Measurements from ENCODE around the gene KIAA0930. TPM values are rescaled to one million over a fixed set of nuclear protein-coding genes. Genes with fewer than 3 reads are reported as not detected.

KIAA0930 gene
- polyA plus RNA-seq, 6 donors from 2014 or later: 2.8 to 5.7 (median 5.0) TPM

DNA sequence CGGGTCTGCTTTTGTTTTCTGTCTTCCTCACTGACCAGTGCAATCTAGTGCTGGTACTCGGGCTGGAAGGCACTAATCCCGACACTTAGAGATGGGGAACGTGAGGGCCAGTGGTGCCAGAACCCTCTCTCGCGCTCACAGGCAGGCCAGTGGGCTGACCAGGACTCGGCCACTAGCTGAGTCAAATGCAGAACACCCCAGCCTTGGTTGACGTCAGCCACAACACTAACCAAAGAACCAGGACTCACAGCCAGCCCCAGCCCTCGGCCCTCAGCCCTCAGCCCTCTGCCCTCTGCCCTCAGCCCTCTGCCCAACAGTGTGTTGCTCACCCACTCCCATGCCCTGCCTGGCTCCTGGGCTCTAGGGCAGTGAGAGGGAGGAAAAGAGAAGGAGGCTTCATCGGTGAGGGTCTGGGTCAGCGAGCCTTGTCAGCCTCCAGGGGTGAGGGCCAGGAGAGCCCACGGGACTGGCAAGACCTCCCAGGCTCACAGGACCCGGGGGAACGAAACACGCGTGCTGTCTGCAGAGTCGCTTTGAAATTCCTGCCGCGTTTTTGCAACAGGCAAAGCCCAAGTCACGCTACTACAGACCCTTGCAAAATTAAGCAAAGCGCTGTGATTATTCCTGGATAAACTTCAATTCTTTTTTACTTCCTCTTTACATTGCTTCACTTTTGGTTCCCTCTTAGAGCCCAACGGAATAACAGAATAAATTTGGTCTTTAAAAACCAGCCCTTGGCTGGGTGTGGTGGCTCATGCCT, 27.5 kb downstream of the KIAA0930 start:
- Mint-ChIP-seq H3K9me3 (no peaks in the 10 kb centered on the region), H3K4me1 (peaks cover 21 to 34% (median 26%) of the 10 kb centered on the region in 3 donors), H3K36me3 (no peaks in the 10 kb centered on the region), H3K27ac (peak overlapping the region in 3 of 6 donors; percentile 11 to 68 (median 47)), H3K4me3 (peak overlapping the region in 5 of 8 donors; percentile 10 to 82 (median 38)), H3K27me3 (no peaks in the 10 kb centered on the region)
- DNase-seq (no peak), ATAC-seq (ENCODE audit: low read depth in 2 of 2) (peak; percentile 42 to 57)

DNA sequence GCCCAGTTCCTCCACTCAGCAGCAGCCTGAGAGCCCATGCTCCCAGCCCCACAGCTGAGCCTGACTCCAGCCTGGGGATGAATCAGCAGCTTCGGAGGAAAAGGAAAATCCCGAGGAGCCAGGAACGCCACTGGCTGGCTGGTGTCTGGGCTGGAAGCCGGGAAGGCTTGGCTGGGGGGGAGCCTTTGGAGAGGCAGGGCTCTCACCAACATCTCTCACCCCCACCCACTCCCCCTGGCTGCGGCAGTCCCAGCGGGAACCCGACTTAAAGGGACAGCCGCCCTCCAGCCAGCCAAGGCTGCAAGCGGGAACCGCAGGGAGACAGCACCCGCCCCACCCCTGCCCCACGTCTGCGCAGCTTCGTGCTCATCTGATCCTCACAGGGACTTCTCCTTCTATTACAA, 28.4 kb downstream of the KIAA0930 start:
- H3K27me3 Mint-ChIP-seq: no peaks in the 10 kb centered on the region
- peaks cover 21 to 34% (median 26%) of the 10 kb centered on the region in 3 donors for H3K4me1 Mint-ChIP-seq
- ATAC-seq (ENCODE audit: low read depth in 2 of 2) (no peak), DNase-seq (no peak)
- H3K27ac Mint-ChIP-seq: no peak overlapping the region
- peak overlapping the region in 1 of 8 donors; percentile 47 for H3K4me3 Mint-ChIP-seq
- no peaks in the 10 kb centered on the region for H3K36me3 Mint-ChIP-seq
- H3K9me3 Mint-ChIP-seq: no peaks in the 10 kb centered on the region

DNA sequence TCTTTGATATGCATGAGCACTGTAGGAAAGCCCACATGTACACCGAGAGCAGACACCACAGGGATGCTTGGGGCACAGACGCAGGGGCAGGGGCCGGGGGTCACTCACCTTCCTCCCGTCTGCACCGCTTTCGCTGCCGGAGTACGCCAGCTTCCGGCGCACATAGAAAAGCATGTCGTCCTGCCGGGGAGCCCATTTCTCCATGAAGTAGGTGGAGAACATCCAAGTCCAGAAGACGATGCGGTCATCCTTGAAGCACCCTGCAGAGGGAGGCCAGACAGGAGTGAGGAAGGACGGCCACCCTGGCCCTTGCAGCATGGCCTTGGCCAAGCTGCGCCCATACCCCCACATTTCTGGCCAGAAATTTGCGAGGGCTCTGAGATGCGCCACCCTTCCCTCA, 28.8 kb downstream of the KIAA0930 start:
- Mint-ChIP-seq H3K27ac (no peak overlapping the region), H3K4me1 (peaks cover 21 to 34% (median 26%) of the 10 kb centered on the region in 3 donors), H3K9me3 (no peaks in the 10 kb centered on the region), H3K4me3 (peak overlapping the region in 1 of 8 donors; percentile 21), H3K36me3 (no peaks in the 10 kb centered on the region), H3K27me3 (no peaks in the 10 kb centered on the region)
- ATAC-seq (ENCODE audit: low read depth in 2 of 2): no peak
- DNase-seq: no peak

DNA sequence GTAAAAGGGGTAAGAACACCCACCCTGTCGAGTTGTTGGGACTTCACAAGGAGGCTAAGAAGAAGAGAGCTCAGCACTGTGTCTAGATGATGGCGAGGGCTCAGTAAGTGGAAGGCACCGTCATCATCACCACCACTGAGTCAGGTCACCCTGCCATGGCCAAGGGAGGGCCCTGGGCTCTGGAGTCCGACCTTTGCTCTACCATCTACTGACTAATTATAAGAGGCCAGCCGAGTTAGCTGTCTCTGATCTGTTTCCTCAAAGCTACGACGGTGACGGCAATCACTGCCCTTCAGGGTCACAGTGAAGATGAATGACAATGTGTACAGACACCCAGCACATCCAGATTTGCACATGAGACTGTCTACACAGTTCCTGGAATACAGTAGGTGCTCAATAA, 29.3 kb downstream of the KIAA0930 start:
- Mint-ChIP-seq H3K27ac (no peak overlapping the region), H3K4me1 (peaks cover 22 to 31% (median 26%) of the 10 kb centered on the region in 3 donors), H3K36me3 (peaks cover 0 to under 1% of the 10 kb centered on the region in 2 donors), H3K9me3 (no peaks in the 10 kb centered on the region), H3K27me3 (no peaks in the 10 kb centered on the region), H3K4me3 (peak overlapping the region in 1 of 8 donors; percentile 21)
- ATAC-seq (ENCODE audit: low read depth in 2 of 2): no peak
- DNase-seq: no peak

DNA sequence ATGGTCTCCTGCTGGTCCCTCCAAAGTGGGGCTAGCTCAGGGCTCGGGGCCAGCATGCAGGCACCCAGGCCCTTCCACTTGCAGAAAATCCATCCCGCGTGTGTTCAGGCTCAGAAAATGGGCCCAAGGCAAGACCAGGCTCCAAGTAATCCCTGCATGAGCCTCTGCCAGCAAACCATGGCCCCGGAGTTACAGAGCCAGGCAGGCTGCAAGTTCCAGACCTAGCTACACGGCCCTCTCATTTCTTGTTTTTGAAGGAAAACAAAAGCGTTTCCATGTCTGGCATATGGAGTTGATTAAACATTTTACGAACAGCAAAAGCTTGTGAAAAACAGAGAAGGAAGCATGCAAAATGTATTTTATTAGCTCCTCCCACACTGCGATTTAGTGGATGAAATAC, 29.7 kb downstream of the KIAA0930 start:
- H3K27me3 Mint-ChIP-seq: no peaks in the 10 kb centered on the region
- DNase-seq (no peak), ATAC-seq (ENCODE audit: low read depth in 2 of 2) (no peak)
- peaks cover 0 to 4% of the 10 kb centered on the region in 2 donors for H3K36me3 Mint-ChIP-seq
- H3K4me3 Mint-ChIP-seq: no peak overlapping the region
- H3K27ac Mint-ChIP-seq: no peak overlapping the region
- H3K4me1 Mint-ChIP-seq: peaks cover 25 to 29% (median 26%) of the 10 kb centered on the region in 3 donors
- no peaks in the 10 kb centered on the region for H3K9me3 Mint-ChIP-seq

DNA sequence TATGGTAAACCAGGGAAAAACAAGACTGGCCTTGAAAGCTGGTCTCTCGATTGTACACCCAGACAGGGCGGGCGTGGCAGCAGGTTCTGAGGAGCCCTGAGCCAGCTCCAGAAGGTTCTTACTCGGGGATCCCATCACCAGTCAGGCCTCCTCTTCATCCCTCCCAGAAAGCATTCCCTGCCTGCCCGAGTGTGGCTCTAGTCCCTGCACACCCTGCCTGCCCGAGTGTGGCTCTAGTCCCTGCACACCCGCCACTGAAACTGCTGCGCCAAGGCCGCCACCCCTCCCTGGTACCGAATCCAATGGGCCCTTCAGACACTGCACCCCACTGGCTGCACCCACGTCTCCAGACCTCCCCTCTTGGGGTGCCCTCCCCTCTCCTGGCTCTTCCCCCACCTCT, 30.1 kb downstream of the KIAA0930 start:
- ATAC-seq (ENCODE audit: low read depth in 2 of 2): no peak
- Mint-ChIP-seq H3K27ac (no peak overlapping the region), H3K36me3 (peaks cover 0 to 8% of the 10 kb centered on the region in 2 donors), H3K4me3 (no peak overlapping the region), H3K9me3 (no peaks in the 10 kb centered on the region), H3K27me3 (no peaks in the 10 kb centered on the region), H3K4me1 (peaks cover 24 to 29% (median 25%) of the 10 kb centered on the region in 3 donors)
- no peak for DNase-seq

DNA sequence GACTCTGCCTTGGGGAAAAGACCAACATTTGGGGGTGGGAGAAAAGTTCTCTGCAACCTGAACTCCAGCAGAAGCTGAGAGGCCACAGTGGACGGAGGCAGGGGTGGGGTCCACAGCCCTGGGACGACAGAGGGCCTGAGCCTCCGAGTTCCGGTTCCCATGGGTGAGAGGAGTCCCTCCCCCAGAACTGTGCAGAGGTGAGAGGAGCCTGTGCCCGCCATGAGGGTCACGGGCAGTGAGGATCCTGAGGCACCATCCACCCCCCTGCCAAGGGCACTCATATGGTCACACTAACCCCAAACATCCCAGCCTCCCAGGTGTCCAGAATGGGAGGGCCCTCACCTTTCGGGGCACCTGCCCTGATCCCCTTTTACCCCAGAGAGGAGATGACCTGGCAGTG, 30.5 kb downstream of the KIAA0930 start:
- Mint-ChIP-seq H3K27ac (no peak overlapping the region), H3K27me3 (no peaks in the 10 kb centered on the region), H3K9me3 (no peaks in the 10 kb centered on the region)

DNA sequence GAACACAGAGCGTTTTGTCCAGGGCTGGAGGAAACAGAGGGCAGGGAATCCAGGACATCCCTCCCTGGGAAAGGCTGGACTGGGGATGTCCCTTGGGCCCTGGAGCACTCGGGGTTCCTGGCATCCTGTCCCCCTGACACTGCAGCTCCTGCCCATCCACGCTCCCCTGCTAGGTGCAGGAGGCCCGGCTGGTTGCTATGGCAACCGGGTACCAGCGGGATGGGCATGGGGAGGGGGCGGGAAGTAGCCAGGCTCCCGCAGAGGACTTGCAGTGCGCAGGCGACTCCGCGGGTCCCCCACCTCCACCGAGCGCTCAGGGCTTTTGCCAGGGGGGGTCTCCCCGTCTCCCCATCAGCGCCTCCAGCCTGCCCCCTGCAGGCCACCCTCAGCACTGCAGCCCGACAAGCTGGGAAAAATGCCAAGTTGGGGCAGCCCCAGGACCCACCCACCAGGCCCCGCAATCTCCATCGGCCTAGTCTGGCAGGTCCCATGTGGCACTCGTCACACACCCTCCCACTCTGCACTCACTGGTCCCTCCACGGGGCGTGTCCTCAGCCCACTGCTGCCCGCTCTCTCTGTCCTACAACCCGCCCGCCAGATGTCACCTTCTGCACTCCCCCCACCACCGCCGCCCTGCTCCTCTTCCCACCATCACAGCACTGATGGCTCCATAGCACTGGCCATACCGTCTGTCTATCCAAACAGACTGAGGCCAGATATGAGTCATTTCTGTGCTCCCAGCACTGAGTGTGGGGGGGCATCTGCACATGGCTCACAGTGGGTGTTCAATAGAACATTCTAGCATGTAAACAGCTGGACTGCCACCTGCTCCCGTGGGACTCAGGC, 31.5 kb downstream of the KIAA0930 start:
- Mint-ChIP-seq H3K4me3 (no peak overlapping the region), H3K9me3 (no peaks in the 10 kb centered on the region), H3K27ac (peak overlapping the region in 2 of 6 donors; percentile 67 to 72), H3K4me1 (peaks cover 16 to 26% (median 18%) of the 10 kb centered on the region in 3 donors), H3K36me3 (peaks cover 0 to 8% of the 10 kb centered on the region in 2 donors), H3K27me3 (no peaks in the 10 kb centered on the region)
- DNase-seq (no peak), ATAC-seq (ENCODE audit: low read depth in 2 of 2) (no peak)

More for the DNA sequence above, 30.5 kb downstream of the KIAA0930 start:
- H3K4me3 Mint-ChIP-seq: no peak overlapping the region
- peaks cover 0 to 8% of the 10 kb centered on the region in 2 donors for H3K36me3 Mint-ChIP-seq
- no peak for DNase-seq
- ATAC-seq (ENCODE audit: low read depth in 2 of 2): no peak
- H3K4me1 Mint-ChIP-seq: peaks cover 20 to 29% (median 21%) of the 10 kb centered on the region in 3 donors

DNA sequence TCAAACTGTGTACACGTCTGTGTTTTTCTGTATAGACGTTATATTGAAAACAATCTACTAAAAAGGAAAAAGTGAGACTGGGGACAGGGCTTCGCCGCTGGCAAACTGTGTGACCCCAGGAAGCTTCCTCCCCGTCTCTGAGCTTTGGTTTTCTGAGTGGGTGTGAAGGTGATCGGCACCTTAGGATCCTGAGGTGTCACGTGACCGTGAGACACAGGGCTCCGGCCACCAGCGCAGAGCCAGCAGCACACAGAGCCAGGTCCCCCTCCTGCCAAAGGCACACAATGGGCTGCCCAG, 32.0 kb downstream of the KIAA0930 start:
- no peak for ATAC-seq (ENCODE audit: low read depth in 2 of 2)
- H3K27me3 Mint-ChIP-seq: no peaks in the 10 kb centered on the region
- no peak for DNase-seq
- H3K36me3 Mint-ChIP-seq: peaks cover 0 to 8% of the 10 kb centered on the region in 2 donors
- H3K27ac Mint-ChIP-seq: no peak overlapping the region
- no peaks in the 10 kb centered on the region for H3K9me3 Mint-ChIP-seq
- no peak overlapping the region for H3K4me3 Mint-ChIP-seq
- peaks cover 10 to 20% (median 16%) of the 10 kb centered on the region in 3 donors for H3K4me1 Mint-ChIP-seq

DNA sequence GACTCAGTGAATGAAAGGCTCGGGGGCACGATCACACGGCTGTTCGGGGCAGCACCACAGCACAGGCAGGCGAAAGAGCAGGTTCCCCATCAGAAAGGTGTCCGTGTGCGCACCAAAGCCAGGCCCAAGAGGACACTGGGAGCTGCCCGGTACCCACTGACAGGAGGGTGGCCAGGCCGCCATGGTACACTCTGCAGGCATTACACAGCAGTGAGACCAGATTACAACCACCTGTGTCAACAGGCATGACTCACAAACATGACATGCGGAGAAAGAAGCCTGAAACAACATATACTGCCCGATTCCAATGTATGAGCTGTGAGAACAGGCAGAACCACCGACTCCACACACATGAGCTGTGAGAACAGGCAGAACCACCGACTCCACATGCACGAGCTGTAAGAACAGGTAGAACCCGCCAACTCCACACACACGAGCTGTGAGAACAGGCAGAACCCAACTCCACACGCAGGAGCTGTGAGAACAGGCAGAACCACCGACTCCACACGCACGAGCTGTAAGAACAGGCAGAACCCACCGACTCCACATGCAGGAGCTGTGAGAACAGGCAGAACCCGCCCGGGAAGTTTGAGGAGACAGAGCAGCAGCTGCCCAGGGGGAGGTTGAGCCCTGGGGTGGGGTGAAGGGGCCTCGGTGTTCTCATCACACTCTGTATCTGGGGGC, 32.6 kb downstream of the KIAA0930 start:
- H3K4me3 Mint-ChIP-seq: no peak overlapping the region
- H3K27ac Mint-ChIP-seq: peak overlapping the region in 2 of 6 donors; percentile 47 to 82
- no peak for DNase-seq
- H3K9me3 Mint-ChIP-seq: no peaks in the 10 kb centered on the region
- peaks cover 5 to 15% (median 11%) of the 10 kb centered on the region in 3 donors for H3K4me1 Mint-ChIP-seq
- H3K27me3 Mint-ChIP-seq: no peaks in the 10 kb centered on the region
- no peak for ATAC-seq (ENCODE audit: low read depth in 2 of 2)
- peaks cover 0 to 8% of the 10 kb centered on the region in 2 donors for H3K36me3 Mint-ChIP-seq

DNA sequence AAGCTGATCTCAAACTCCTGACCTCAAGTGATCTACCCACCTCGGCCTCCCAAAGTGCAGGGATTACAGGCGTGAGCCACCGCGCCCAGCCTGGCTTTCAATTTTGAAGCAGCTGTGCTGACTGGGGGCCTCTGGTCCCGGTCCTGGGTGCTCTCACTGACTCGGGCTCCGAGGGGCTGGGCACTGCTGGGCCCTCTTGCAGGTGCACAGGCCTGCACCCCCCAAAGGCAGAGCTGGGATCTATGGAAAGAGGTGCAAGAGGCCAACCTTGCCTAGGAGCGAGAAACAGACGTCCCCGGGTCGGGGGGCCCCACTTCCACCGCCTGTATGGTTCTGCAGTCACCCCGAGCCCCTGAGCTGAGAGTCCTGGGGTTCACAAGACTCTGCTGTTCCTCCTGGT, 33.2 kb downstream of the KIAA0930 start:
- no peaks in the 10 kb centered on the region for H3K9me3 Mint-ChIP-seq
- peaks cover 0 to 10% (median 9%) of the 10 kb centered on the region in 3 donors for H3K4me1 Mint-ChIP-seq
- ATAC-seq (ENCODE audit: low read depth in 2 of 2) (no peak), DNase-seq (no peak)
- H3K27ac Mint-ChIP-seq: peak overlapping the region in 1 of 6 donors; percentile 82
- H3K27me3 Mint-ChIP-seq: no peaks in the 10 kb centered on the region
- H3K4me3 Mint-ChIP-seq: no peak overlapping the region
- H3K36me3 Mint-ChIP-seq: peaks cover 0 to 8% of the 10 kb centered on the region in 2 donors

DNA sequence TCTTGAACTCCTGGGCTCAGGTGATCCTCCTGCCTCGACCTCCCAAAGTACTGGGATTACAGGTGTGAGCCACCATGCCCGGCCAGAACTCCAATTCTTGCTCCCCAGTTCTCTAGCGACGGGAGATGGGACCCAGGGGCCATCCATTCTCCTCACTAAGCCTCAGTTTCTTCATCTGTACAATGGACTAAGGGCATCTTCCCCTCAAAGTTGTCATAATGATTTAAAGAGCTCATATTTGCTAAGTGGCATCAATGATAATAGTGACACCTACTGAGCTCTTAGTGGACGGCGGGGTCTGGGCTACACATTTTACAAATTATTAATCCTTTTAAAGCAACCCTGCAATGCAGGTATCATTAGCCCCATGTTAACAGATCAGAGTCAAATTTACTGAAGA, 34.5 kb downstream of the KIAA0930 start:
- H3K4me1 Mint-ChIP-seq: peaks cover 0 to 16% (median 10%) of the 10 kb centered on the region in 3 donors
- no peaks in the 10 kb centered on the region for H3K27me3 Mint-ChIP-seq
- H3K27ac Mint-ChIP-seq: peak overlapping the region in 1 of 6 donors; percentile 44
- H3K36me3 Mint-ChIP-seq: peaks cover 0 to 8% of the 10 kb centered on the region in 2 donors
- H3K4me3 Mint-ChIP-seq: no peak overlapping the region
- H3K9me3 Mint-ChIP-seq: no peaks in the 10 kb centered on the region
- ATAC-seq (ENCODE audit: low read depth in 2 of 2): no peak
- no peak for DNase-seq

DNA sequence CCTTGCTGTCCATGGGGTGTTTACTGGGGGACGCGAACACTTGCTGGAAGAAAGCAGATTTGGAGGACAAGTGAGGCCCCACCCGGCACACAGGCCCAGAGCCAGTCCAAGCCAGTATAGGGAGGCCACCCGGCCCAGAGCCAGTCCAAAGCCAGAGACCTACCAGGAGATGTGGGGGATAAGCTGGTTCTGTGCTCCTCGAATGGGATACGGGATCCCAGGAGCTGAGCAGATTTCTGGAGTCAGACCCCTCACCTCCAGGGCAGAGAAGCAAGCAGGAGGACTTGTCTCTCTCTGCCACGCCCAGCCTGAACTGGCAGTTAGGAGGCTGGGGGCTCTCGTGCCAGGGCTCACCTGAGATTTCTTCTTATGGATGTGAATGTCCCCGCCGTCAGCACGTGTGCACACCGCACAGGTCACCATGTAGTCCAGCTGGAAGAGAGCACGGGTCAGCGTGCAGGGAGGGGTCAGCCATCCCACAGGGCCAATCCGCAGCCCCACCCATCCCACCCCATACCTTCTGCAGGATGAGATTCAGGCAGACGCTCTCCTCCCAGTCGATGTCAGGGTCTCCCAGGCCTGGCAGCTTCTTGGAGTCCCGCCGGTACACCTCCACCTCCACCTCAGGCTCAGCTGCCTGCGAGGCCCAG, 35.3 kb downstream of the KIAA0930 start:
- H3K4me3 Mint-ChIP-seq: no peak overlapping the region
- H3K36me3 Mint-ChIP-seq: peaks cover 0 to 12% of the 10 kb centered on the region in 2 donors
- H3K4me1 Mint-ChIP-seq: peaks cover 0 to 16% (median 10%) of the 10 kb centered on the region in 3 donors
- H3K27ac Mint-ChIP-seq: peak overlapping the region in 1 of 6 donors; percentile 59
- no peak for ATAC-seq (ENCODE audit: low read depth in 2 of 2)
- no peaks in the 10 kb centered on the region for H3K27me3 Mint-ChIP-seq
- no peak for DNase-seq
- H3K9me3 Mint-ChIP-seq: no peaks in the 10 kb centered on the region

Data from naive B cell (primary cell).